GM23248 (cell line): ENCODE results near the gene STXBP6.

Experiments
- EZH2 ChIP-seq: fragments of 200-600 bp; sonication (generic); IDR thresholded peaks from 2 replicates; pipeline ENCODE4 v1.6.1; 2018; ENCODE audit warnings: antibody characterized with exemption, mild to moderate bottlenecking; ENCODE audit not compliant: insufficient read depth, poor library complexity, severe bottlenecking
- EZH2phosphoT487 ChIP-seq: fragments of 200-600 bp; sonication (generic); IDR thresholded peaks from 2 replicates; pipeline ENCODE4 v1.6.1; 2018; ENCODE audit warnings: antibody characterized with exemption, moderate library complexity, mild to moderate bottlenecking, low read depth; ENCODE audit not compliant: insufficient read depth

DNA sequence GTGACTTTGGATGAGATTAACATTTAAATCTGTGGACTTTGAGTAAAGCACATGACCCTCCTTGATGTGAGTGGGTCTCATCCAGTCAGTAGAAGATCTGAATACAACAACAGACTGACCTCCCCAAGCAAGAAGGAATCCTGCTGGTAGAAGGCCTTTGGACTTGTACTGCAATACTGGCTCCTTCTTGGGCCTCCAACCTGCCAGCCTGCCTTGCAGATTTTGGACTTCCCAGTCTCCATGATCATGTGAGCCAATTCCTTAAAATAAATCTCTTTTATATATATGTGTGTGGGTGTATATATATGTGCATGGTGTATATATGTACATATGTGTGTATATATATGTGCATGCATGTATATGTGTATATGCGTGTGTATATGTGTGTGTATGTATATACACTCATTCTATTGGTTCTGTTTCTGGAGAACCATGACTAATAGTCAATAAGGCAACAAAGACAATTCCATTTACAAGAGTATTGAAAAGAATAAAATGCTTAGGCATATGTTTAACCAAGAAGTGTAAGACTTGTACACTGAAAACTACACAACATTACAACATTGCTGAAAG lies 183.8 kb downstream of the STXBP6 start:
- TF ChIP-seq EZH2phosphoT487 = no peak
- TF ChIP-seq EZH2 = no peak
